Immature natural killer cell (primary cell): ENCODE measurements around the gene TRIO. TPM values are rescaled to one million over a fixed set of nuclear protein-coding genes. Genes with fewer than 3 reads are reported as not detected.

ENCODE experiments used
- DNase-seq, 3 donors: peaks; one replicate each; pipeline ENCODE4 v3.0.0; 2022; ENCODE audit warnings: mixed read lengths in 1 of 3
- H3K27ac Mint-ChIP-seq, 6 donors: one replicate each; pipeline ENCODE4 v1.8.0; 2020; ENCODE audit warnings: mixed read lengths in 6 of 6, mild to moderate bottlenecking in 5 of 6, inconsistent platforms in 4 of 6, moderate library complexity in 3 of 6
- H3K27me3 Mint-ChIP-seq, 3 donors: one replicate each; pipeline ENCODE4 v1.8.0; 2020 to 2021; ENCODE audit warnings: low read depth in 3 of 3, mild to moderate bottlenecking in 3 of 3, mixed read lengths in 3 of 3, moderate library complexity in 3 of 3, inconsistent platforms in 1 of 3
- H3K36me3 Mint-ChIP-seq, 3 donors: one replicate each; pipeline ENCODE4 v1.8.0; 2020; ENCODE audit warnings: mixed read lengths in 3 of 3, inconsistent platforms in 2 of 3, mild to moderate bottlenecking in 2 of 3
- H3K4me1 Mint-ChIP-seq, 2 donors: one replicate each; pipeline ENCODE4 v1.8.0; 2020; ENCODE audit warnings: inconsistent platforms in 2 of 2, mild to moderate bottlenecking in 2 of 2, mixed read lengths in 2 of 2, moderate library complexity in 1 of 2
- H3K4me3 Mint-ChIP-seq, 5 donors: one replicate each; pipeline ENCODE4 v1.8.0; 2020; ENCODE audit warnings: mild to moderate bottlenecking in 5 of 5, mixed read lengths in 5 of 5, inconsistent platforms in 3 of 5, moderate library complexity in 3 of 5
- H3K9me3 Mint-ChIP-seq, 6 donors: one replicate each; pipeline ENCODE4 v1.8.0; 2020; ENCODE audit warnings: mild to moderate bottlenecking in 6 of 6, mixed read lengths in 6 of 6, inconsistent platforms in 4 of 6, moderate library complexity in 3 of 6
- polyA plus RNA-seq, 3 donors: library from polyadenylated mRNA; unstranded; fragments of 300-500 nt; fragmentation: Illumina TruSeq; gene quantifications; one replicate each; pipeline ENCODE4 v1.2.3, GENCODE V29; 2021

TRIO gene
- polyA plus RNA-seq, 3 donors from 2014 or later: 0.70 to 2.3 (median 1.2) TPM

DNA sequence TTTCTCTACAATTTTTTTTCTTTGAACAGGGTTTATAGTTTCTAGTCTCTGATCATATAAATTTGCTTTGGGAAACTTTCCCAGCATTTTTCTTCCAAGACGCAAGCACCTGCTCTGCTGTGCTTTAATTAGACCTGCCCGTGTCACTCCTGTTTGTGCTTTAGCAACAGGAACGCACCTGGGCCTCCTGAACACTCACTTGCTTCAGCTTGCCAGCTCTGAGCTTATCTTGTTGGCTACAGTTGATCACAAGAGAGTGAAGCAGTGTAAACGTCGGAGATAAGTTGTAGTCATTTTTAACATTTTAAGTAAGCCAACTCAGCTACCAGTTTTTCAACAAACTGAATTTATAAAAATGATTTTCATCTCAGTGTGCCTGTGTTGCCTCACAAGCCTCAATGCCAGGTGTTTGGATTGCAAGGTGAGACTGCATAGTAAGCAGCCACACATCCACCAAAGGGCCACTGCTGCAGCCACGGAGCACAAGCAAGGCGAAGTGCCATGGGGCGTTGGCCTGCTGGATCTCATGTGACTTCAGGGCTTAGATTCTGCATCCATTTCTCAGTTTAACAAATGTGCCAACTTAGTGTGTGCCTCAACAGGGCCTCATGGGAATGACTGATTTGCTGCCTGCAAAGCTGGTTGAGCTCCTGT lies 166.9 kb downstream of the TRIO start:
- Mint-ChIP-seq H3K27ac (peak overlapping the region in 1 of 6 donors; percentile 27), H3K9me3 (no peaks in the 10 kb centered on the region), H3K27me3 (peaks cover 0 to 2% (median 0%) of the 10 kb centered on the region in 3 donors), H3K36me3 (peaks cover 20 to 32% (median 31%) of the 10 kb centered on the region in 3 donors), H3K4me3 (no peak overlapping the region), H3K4me1 (no peaks in the 10 kb centered on the region)
- no peak for DNase-seq

DNA sequence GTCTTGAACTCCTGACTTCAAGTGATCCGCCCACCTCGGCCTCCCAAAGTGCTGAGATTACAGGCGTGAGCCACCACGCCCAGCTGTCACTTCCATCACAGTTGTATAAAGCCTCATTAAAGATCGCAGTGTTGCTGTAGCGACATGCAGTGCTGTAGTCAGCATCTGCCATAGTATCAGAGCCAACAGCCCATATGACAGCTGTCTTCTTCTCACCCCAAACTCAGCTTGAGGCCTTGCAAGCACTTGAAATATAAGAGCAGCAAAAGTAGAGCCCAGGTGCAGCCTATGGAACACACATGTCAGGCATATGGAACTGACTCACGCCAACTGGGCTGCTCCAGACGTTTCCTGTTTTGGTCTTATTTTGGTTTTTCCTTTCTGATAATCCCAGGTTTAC lies 167.8 kb downstream of the TRIO start:
- DNase-seq: no peak
- no peak overlapping the region for H3K27ac Mint-ChIP-seq
- H3K4me1 Mint-ChIP-seq: no peaks in the 10 kb centered on the region
- H3K36me3 Mint-ChIP-seq: peaks cover 20 to 32% (median 31%) of the 10 kb centered on the region in 3 donors
- H3K4me3 Mint-ChIP-seq: no peak overlapping the region
- peaks cover 0 to 2% (median 0%) of the 10 kb centered on the region in 3 donors for H3K27me3 Mint-ChIP-seq
- no peaks in the 10 kb centered on the region for H3K9me3 Mint-ChIP-seq

DNA sequence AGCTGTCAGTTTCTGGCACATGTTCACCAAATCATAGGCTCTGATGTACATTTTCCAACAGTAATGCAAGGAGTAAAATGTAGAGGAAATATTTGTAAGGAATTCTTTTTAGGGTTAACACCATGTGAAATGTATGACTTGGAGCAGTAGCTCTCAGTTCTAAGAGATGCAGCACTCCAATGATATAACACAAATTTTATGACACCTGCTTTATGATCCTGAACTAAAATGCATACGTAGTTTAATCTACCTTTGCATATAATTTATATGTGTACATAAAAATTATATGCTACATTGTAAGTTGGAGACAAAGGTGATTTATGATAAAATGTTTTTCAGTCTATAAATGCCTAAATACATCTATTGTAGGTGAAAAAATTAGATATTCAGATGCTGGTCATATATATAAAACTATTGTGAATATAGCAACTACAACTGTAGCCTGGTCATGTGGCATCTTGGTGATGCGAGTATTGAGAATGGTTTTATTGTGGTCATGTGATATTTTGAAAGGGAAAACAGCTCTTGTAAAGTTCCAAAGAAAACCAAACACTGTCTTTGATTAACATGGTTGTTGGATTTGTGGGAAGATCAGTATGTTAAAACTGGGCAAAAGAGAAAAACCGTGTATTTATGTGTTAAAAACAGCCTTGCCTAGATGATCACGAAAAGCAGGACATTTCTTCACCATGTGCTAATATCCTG lies 171.0 kb downstream of the TRIO start:
- peaks cover 0 to 2% (median 0%) of the 10 kb centered on the region in 3 donors for H3K27me3 Mint-ChIP-seq
- no peak overlapping the region for H3K27ac Mint-ChIP-seq
- H3K36me3 Mint-ChIP-seq: peaks cover 12 to 31% (median 23%) of the 10 kb centered on the region in 3 donors
- no peak overlapping the region for H3K4me3 Mint-ChIP-seq
- no peak for DNase-seq
- H3K9me3 Mint-ChIP-seq: no peaks in the 10 kb centered on the region
- H3K4me1 Mint-ChIP-seq: no peaks in the 10 kb centered on the region

DNA sequence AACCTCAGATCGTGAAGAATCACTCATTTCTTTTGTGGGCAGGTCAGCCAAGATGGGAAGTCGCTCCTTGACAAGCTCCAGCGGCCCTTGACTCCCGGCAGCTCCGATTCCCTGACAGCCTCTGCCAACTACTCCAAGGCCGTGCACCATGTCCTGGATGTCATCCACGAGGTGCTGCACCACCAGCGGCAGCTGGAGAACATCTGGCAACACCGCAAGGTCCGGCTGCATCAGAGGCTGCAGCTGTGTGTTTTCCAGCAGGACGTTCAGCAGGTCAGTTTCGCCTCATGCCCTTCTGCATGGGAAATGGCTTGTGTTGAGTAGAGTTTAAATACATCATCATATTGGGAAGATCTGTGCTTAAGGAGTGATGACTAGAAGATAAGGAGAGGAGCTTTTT lies 173.3 kb downstream of the TRIO start:
- H3K36me3 Mint-ChIP-seq: peaks cover 4 to 35% (median 29%) of the 10 kb centered on the region in 3 donors
- DNase-seq: no peak
- no peak overlapping the region for H3K4me3 Mint-ChIP-seq
- peaks cover 0 to 2% (median 0%) of the 10 kb centered on the region in 3 donors for H3K27me3 Mint-ChIP-seq
- H3K27ac Mint-ChIP-seq: no peak overlapping the region
- no peaks in the 10 kb centered on the region for H3K9me3 Mint-ChIP-seq
- H3K4me1 Mint-ChIP-seq: no peaks in the 10 kb centered on the region

DNA sequence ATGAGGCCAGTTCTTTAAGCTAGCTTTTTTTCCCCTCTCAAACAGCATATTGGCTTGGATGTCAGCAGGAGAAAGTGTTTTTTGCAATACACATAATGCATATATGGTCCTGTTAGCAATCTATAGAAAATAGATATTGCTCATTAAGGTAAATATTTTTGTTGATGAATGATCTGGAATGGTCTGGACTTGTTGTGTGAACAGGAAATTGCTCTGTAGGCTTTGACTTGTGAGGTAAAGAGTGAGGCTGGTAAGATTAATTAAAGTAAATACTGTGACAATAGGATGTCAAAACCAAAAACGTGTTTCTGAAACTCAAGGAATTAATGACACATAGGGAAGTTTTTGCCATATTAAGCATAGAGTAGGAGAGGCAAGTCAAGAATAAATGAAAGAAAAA lies 176.0 kb downstream of the TRIO start:
- H3K4me3 Mint-ChIP-seq: no peak overlapping the region
- peaks cover 9 to 48% (median 29%) of the 10 kb centered on the region in 3 donors for H3K36me3 Mint-ChIP-seq
- H3K27me3 Mint-ChIP-seq: no peaks in the 10 kb centered on the region
- DNase-seq: no peak
- H3K27ac Mint-ChIP-seq: no peak overlapping the region
- no peaks in the 10 kb centered on the region for H3K4me1 Mint-ChIP-seq
- H3K9me3 Mint-ChIP-seq: no peaks in the 10 kb centered on the region

DNA sequence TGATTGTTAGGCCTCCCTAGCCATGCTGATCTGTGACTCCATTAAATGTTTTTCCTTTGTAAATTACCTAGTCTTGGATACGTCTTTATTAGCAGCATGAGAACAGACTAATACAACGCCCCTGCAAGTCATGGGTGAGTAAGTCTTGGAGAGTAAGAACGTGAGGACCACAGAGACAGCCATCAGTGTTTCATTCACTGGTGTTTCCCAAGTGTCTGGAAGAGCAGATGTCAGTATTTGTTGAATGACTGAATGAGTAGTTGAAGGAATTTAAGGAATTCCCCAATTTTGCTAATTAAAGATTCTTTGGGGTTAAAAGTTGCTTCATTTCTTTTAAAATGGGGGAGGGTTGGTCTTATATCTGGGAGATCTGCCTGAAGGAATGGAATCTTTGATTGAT lies 178.8 kb downstream of the TRIO start:
- no peaks in the 10 kb centered on the region for H3K4me1 Mint-ChIP-seq
- no peak overlapping the region for H3K27ac Mint-ChIP-seq
- no peak for DNase-seq
- H3K4me3 Mint-ChIP-seq: no peak overlapping the region
- peaks cover 9 to 44% (median 24%) of the 10 kb centered on the region in 3 donors for H3K36me3 Mint-ChIP-seq
- H3K9me3 Mint-ChIP-seq: no peaks in the 10 kb centered on the region
- H3K27me3 Mint-ChIP-seq: no peaks in the 10 kb centered on the region

DNA sequence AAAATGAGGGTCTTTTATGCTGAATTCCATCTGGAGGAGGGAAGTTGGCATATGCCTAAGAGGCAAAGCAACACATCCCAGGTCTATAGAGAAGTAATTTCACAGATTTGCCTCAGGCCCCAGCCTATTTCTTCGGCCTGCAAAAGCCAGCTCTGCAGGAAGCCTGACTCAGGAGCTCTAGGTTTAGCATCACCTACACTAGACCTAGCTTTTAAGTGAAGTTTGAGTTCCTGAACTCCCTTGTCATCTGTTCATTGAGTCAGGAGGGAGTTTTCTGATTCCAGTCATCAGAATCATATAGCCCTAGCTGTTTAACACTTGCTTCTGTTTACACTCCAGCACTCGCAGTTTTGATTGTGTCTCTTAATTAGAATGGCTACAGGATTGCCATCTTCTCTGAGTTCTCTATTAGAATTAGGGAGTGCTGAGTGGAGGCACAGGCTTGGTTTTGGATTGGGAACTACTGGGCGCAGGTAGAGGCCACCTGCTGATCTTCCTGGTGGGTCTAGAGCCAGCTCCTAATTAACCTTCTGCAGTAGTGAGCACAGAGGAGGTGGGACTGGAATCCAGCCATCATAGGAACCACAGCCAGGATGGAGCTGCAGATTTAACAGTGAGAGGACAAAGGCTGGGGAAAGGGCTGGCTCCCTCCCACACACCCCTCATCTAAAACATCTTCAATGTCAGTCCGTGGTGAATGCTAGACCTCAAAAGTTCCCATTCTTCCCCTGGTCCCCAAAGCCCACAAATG lies 179.5 kb downstream of the TRIO start:
- H3K27ac Mint-ChIP-seq: no peak overlapping the region
- no peaks in the 10 kb centered on the region for H3K27me3 Mint-ChIP-seq

DNA sequence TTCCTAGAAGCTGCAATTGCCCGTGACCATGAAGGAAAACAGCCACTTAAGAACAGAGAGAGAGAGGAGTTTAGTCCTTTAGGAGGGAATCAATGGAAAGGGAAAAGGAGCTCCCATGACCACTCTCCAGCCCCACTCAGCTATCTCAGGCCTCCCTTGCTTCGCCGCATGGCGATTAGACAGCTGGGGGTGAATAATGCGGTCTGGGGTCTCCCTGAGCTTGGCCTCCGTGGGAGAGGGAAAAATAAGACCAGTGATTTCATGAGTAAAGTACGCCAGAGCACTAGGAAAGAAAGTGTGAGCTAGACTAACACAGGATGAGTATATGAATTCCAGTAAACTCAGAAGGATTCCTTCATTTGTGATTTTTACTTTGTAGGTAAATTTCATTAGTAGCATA lies 180.3 kb downstream of the TRIO start:
- Mint-ChIP-seq H3K9me3 (no peaks in the 10 kb centered on the region), H3K4me3 (no peak overlapping the region), H3K36me3 (peaks cover 6 to 39% (median 19%) of the 10 kb centered on the region in 3 donors), H3K27ac (no peak overlapping the region), H3K27me3 (no peaks in the 10 kb centered on the region), H3K4me1 (no peaks in the 10 kb centered on the region)
- DNase-seq: no peak

More for the DNA sequence above, 179.5 kb downstream of the TRIO start:
- Mint-ChIP-seq H3K4me1 (no peaks in the 10 kb centered on the region), H3K36me3 (peaks cover 9 to 42% (median 22%) of the 10 kb centered on the region in 3 donors), H3K4me3 (no peak overlapping the region), H3K9me3 (no peaks in the 10 kb centered on the region)
- no peak for DNase-seq

DNA sequence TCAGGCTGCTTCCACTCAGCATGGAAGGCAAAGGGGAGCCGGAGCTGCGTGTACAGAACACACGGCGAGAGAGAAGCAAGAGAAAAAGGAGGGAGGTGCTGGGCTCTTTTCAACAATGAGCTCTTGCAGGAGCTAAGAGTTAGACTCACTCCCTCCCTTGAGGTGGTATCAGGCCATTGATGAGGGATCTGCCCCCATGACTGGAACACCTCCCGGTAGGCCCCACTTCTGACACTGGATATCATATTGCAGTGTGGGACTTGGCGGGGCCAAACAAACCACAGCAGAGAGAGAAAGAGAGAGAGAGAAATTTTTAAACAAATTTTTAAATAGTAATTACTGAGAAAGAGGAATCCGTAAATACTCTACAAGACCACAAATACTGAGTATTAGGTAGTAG lies 182.2 kb downstream of the TRIO start:
- no peaks in the 10 kb centered on the region for H3K9me3 Mint-ChIP-seq

DNA sequence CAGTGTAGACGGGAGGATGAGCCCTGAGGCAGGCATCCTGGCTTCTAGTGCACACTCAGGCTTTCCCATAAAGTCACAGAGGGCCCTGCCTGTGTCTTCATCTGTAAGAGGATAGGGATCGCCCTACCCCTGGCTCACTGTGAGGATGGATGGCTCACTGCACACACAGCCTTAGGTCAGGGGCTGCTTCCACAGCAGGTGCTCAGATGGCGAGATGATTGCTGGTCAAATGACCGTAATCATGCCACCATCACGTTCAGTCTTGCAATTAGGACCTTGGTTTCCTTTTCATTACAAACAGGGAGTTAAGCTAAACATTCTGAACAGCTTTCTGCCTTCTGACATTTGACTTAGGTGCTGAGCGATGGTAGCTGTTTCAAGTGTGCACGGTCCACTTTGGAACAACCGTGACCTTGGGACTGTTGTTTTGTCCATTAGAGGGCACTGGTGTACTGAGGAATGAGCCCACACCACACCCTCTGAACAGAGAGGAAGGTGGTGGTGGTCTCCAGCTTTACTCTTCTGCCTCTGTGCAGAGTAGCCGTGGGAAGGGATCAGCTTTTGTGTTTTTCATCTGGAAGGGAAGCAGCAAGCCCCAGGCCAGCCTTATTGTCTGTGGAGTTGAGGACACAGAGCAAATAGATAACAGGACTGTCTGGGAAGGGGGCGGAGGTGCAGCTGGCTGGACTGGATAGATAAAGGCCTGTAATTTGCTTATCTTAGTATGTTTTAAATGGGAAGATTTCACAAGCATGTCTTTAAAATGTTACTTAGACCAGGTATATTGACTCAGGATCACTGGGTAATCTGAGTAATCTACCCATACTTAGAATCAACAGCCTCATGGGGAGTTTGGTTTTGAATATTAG lies 183.1 kb downstream of the TRIO start:
- Mint-ChIP-seq H3K4me3 (no peak overlapping the region), H3K27me3 (no peaks in the 10 kb centered on the region), H3K27ac (no peak overlapping the region), H3K4me1 (peaks cover 5 to 10% of the 10 kb centered on the region in 2 donors), H3K36me3 (peaks cover 0 to 26% (median 5%) of the 10 kb centered on the region in 3 donors), H3K9me3 (no peaks in the 10 kb centered on the region)
- no peak for DNase-seq

More for the DNA sequence above, 182.2 kb downstream of the TRIO start:
- Mint-ChIP-seq H3K4me1 (peaks cover 0 to under 1% of the 10 kb centered on the region in 2 donors), H3K4me3 (no peak overlapping the region), H3K27me3 (no peaks in the 10 kb centered on the region), H3K36me3 (peaks cover 5 to 27% (median 7%) of the 10 kb centered on the region in 3 donors), H3K27ac (no peak overlapping the region)
- no peak for DNase-seq

DNA sequence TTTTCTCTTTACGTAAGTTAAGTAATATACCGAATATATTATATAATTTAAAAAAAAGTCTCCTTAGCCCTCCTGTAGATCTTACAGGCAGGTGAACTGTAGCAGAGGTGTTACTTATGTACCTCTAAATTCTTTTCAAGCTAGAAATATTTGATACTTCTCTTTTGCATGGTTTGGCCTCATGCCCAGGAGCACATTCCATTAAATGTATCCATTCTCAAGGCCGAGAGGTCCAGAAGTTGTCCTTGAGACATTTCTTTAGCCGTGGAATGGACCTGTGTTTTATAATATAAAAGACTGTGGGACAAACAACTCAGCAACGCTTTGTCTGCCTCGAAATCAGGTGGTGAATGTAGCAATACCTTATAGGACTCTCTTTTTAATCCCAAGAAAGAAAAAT lies 184.5 kb downstream of the TRIO start:
- no peak for DNase-seq
- peaks cover 0 to 18% (median 0%) of the 10 kb centered on the region in 3 donors for H3K36me3 Mint-ChIP-seq

DNA sequence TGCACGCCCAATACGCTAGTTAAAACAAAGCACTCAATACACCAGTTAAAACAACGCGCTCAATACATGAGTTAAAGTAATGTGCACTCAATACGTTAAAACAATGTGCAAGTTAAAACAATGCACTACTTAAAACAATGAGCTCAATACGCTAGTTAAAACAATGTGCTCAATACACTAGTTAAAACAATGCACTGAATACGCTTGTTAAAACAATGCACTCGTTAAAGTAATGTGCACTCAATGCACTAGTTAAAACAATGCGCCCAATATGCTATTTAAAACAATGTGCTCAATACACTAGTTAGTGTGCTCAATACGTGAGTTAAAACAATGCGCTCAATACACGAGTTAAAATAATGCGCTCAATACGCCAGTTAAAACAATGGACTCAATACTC lies 185.0 kb downstream of the TRIO start:
- Mint-ChIP-seq H3K27me3 (no peaks in the 10 kb centered on the region), H3K27ac (no peak overlapping the region), H3K4me3 (no peak overlapping the region), H3K9me3 (no peaks in the 10 kb centered on the region), H3K36me3 (peaks cover 0 to 17% (median 0%) of the 10 kb centered on the region in 3 donors), H3K4me1 (peaks cover 13 to 20% of the 10 kb centered on the region in 2 donors)
- DNase-seq: no peak

More for the DNA sequence above, 184.5 kb downstream of the TRIO start:
- Mint-ChIP-seq H3K4me3 (no peak overlapping the region), H3K9me3 (no peaks in the 10 kb centered on the region), H3K4me1 (peaks cover 13 to 20% of the 10 kb centered on the region in 2 donors), H3K27ac (no peak overlapping the region), H3K27me3 (no peaks in the 10 kb centered on the region)

DNA sequence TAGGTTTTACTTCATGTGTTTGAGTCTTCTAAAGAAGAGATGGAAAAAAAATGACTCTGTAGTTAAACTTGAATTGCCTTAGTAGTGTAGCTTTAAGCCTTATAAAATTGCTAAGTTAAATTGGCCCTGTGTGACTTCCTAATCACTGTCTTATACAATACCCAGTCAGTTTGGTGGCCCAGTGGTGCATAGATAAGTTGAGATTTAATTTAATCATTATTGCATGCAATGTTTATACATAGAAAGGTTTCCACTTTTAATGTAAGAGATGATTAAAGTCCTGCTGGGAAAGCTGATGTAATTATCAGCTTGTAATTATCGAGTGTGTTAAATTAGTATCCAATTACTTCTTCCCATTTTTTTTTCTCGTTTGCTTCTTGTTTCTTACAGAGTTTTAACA lies 187.1 kb downstream of the TRIO start:
- Mint-ChIP-seq H3K4me1 (peaks cover 13 to 20% of the 10 kb centered on the region in 2 donors), H3K9me3 (no peaks in the 10 kb centered on the region), H3K27me3 (peaks cover 0 to under 1% (median 0%) of the 10 kb centered on the region in 3 donors), H3K36me3 (peaks cover 0 to 11% (median 3%) of the 10 kb centered on the region in 3 donors), H3K4me3 (no peak overlapping the region), H3K27ac (no peak overlapping the region)
- no peak for DNase-seq
